Renal pelvis (tissue), 12 donors: ENCODE data around the gene PDCD7. TPM values are rescaled to one million over a fixed set of nuclear protein-coding genes. Genes with fewer than 3 reads are reported as not detected.
"Not testable (repeated sequence)": the region's sequence is repeated elsewhere in the genome, so short reads cannot be mapped to it uniquely, and the experiment has no call there.

Experiments used
- DNase-seq: peaks from one replicate; pipeline ENCODE4 v3.0.0-alpha.2; 2013
- long read RNA-seq, 16 experiments: transcript quantifications; one replicate each; lab custom pipeline, GENCODE V29; 2026
- polyA plus RNA-seq, 3 donors: library from polyadenylated mRNA; unstranded; fragments of 120-200 nt; gene quantifications; one replicate each; pipeline ENCODE4 v1.2.1, GENCODE V29; 2013; ENCODE audit not compliant: insufficient read length in 3 of 3

The PDCD7 gene
- 10 to 100 TPM; 28.4 to 35.4 (median 28.6) TPM for polyA plus RNA-seq
- long read RNA-seq, donor 1, partial matches to known transcripts: 7 of 12 reads
- long read RNA-seq, donor 1, other reads (novel, unspliced or antisense): 0 of 12 reads
- long read RNA-seq, donor 2, partial matches to known transcripts: 0 of 3 reads
- long read RNA-seq, donor 2, other reads (novel, unspliced or antisense): 0 of 3 reads
- long read RNA-seq, donor 3, transcript PDCD7-201 (5 exons, 2,851 nt): major isoform, 11 of 11 reads
- long read RNA-seq, donor 3, partial matches to known transcripts: 0 of 11 reads
- long read RNA-seq, donor 3, other reads (novel, unspliced or antisense): 0 of 11 reads
- long read RNA-seq, donor 4, transcript PDCD7-201 (5 exons, 2,851 nt): major isoform, 5 of 5 reads
- long read RNA-seq, donor 4, partial matches to known transcripts: 0 of 5 reads
- long read RNA-seq, donor 4, other reads (novel, unspliced or antisense): 0 of 5 reads
- long read RNA-seq, donor 5, partial matches to known transcripts: 7 of 9 reads
- long read RNA-seq, donor 5, other reads (novel, unspliced or antisense): 0 of 9 reads
- long read RNA-seq, donor 6, transcript PDCD7-201 (5 exons, 2,851 nt): major isoform, 14 of 14 reads
- long read RNA-seq, donor 6, partial matches to known transcripts: 0 of 14 reads
- long read RNA-seq, donor 6, other reads (novel, unspliced or antisense): 0 of 14 reads
- long read RNA-seq, donor 7, transcript PDCD7-201 (5 exons, 2,851 nt): major isoform, 10 of 25 reads
- long read RNA-seq, donor 7, partial matches to known transcripts: 15 of 25 reads
- long read RNA-seq, donor 7, other reads (novel, unspliced or antisense): 0 of 25 reads
- long read RNA-seq, donor 8, partial matches to known transcripts: 0 of 3 reads
- long read RNA-seq, donor 8, other reads (novel, unspliced or antisense): 0 of 3 reads
- long read RNA-seq, donor 9, transcript PDCD7-201 (5 exons, 2,851 nt): major isoform, 12 of 17 reads
- long read RNA-seq, donor 9, partial matches to known transcripts: 5 of 17 reads
- long read RNA-seq, donor 9, other reads (novel, unspliced or antisense): 0 of 17 reads
- long read RNA-seq, donor 10, transcript PDCD7-201 (5 exons, 2,851 nt): major isoform, 6 of 15 reads
- long read RNA-seq, donor 10, partial matches to known transcripts: 9 of 15 reads
- long read RNA-seq, donor 10, other reads (novel, unspliced or antisense): 0 of 15 reads
- long read RNA-seq, donor 11, transcript PDCD7-201 (5 exons, 2,851 nt): major isoform, 5 of 15 reads
- long read RNA-seq, donor 11, partial matches to known transcripts: 10 of 15 reads
- long read RNA-seq, donor 11, other reads (novel, unspliced or antisense): 0 of 15 reads
- long read RNA-seq, donor 12, transcript PDCD7-201 (5 exons, 2,851 nt): major isoform, 10 of 10 reads
- long read RNA-seq, donor 12, partial matches to known transcripts: 0 of 10 reads
- long read RNA-seq, donor 12, other reads (novel, unspliced or antisense): 0 of 10 reads
- long read RNA-seq, donor 13, transcript PDCD7-201 (5 exons, 2,851 nt): major isoform, 6 of 22 reads
- long read RNA-seq, donor 13, partial matches to known transcripts: 16 of 22 reads
- long read RNA-seq, donor 13, other reads (novel, unspliced or antisense): 0 of 22 reads
- long read RNA-seq, donor 14: 0 reads
- long read RNA-seq, donor 15: 0 reads
- long read RNA-seq, donor 16, transcript PDCD7-201 (5 exons, 2,851 nt): major isoform, 6 of 6 reads
- long read RNA-seq, donor 16, partial matches to known transcripts: 0 of 6 reads
- long read RNA-seq, donor 16, other reads (novel, unspliced or antisense): 0 of 6 reads

GRCh38 chr15:65133548-65134200 is at the start of gene PDCD7:
Gene PDCD7, minus strand, starts transcription at chr15:65133808. Its CDS starts 27 bp downstream, at chr15:65133781.
- DNase-seq: peak; percentile 96

- no peak for DNase-seq
Observed at GRCh38 chr15:65182538-65182937, 48.9 kb upstream of the PDCD7 start.

- DNase-seq: not testable (repeated sequence)
Observed at GRCh38 chr15:65181582-65182353, 48.2 kb upstream of the PDCD7 start.

GRCh38 chr15:65180167-65180566 is 46.6 kb upstream of the PDCD7 start:
- DNase-seq: no peak

- DNase-seq: no peak
Observed at GRCh38 chr15:65177901-65178300, 44.3 kb upstream of the PDCD7 start.

- DNase-seq: no peak
Observed at GRCh38 chr15:65176056-65176455, 42.4 kb upstream of the PDCD7 start.

- DNase-seq: no peak
Observed at GRCh38 chr15:65175511-65175910, 41.9 kb upstream of the PDCD7 start.

GRCh38 chr15:65174509-65174908 is 40.9 kb upstream of the PDCD7 start:
- DNase-seq: no peak

- no peak for DNase-seq
Observed at GRCh38 chr15:65172531-65172930, 38.9 kb upstream of the PDCD7 start.

GRCh38 chr15:65171428-65171827 is 37.8 kb upstream of the PDCD7 start:
- DNase-seq: no peak

GRCh38 chr15:65165875-65166274 is 32.3 kb upstream of the PDCD7 start:
- no peak for DNase-seq

- no peak for DNase-seq
Observed at GRCh38 chr15:65164139-65164538, 30.5 kb upstream of the PDCD7 start.

GRCh38 chr15:65163041-65163440 is 29.4 kb upstream of the PDCD7 start:
- DNase-seq: no peak

GRCh38 chr15:65156692-65157091 is 23.1 kb upstream of the PDCD7 start:
- DNase-seq: no peak

- DNase-seq: no peak
Observed at GRCh38 chr15:65154720-65155119, 21.1 kb upstream of the PDCD7 start.

- DNase-seq: no peak
Observed at GRCh38 chr15:65147902-65148301, 14.3 kb upstream of the PDCD7 start.

- DNase-seq: no peak
Observed at GRCh38 chr15:65146438-65146837, 12.8 kb upstream of the PDCD7 start.

GRCh38 chr15:65138631-65139030 is 5.0 kb upstream of the PDCD7 start:
- not testable (repeated sequence) for DNase-seq

- DNase-seq: not testable (repeated sequence)
Observed at GRCh38 chr15:65137893-65138292, 4.3 kb upstream of the PDCD7 start.
